DOHH2 (cell line): ENCODE measurements around the gene GH2.

ENCODE experiments used
- H3F3A ChIP-seq: fragments of 200-600 bp; sonication (generic), shearing (Covaris generic); 2 replicates; pipeline ENCODE4 v1.6.0; 2016; ENCODE audit warnings: antibody characterized with exemption, mild to moderate bottlenecking; ENCODE audit not compliant: control insufficient read depth, insufficient read depth
- H3K27ac ChIP-seq: fragments of 200-600 bp; sonication (generic); 2 replicates; pipeline ENCODE4 v1.5.1; 2014; ENCODE audit warnings: low read depth, mild to moderate bottlenecking, low read length, moderate library complexity
- H3K27me3 ChIP-seq: fragments of 200-600 bp; sonication (generic); 2 replicates; pipeline ENCODE4 v1.6.1; 2014; ENCODE audit warnings: mild to moderate bottlenecking, low read length, mixed read lengths; ENCODE audit not compliant: control insufficient read depth
- H3K36me3 ChIP-seq: fragments of 200-600 bp; sonication (generic); 2 replicates; pipeline ENCODE4 v1.6.1; 2014; ENCODE audit warnings: mild to moderate bottlenecking, low read length, moderate library complexity, mixed read lengths; ENCODE audit not compliant: control insufficient read depth
- H3K4me1 ChIP-seq: fragments of 200-600 bp; sonication (generic); 2 replicates; pipeline ENCODE4 v1.6.1; 2014; ENCODE audit warnings: mild to moderate bottlenecking, low read length, mixed read lengths; ENCODE audit not compliant: control insufficient read depth
- H3K4me2 ChIP-seq: fragments of 200-600 bp; sonication (generic); 2 replicates; pipeline ENCODE4 v1.6.0; 2014; ENCODE audit warnings: mild to moderate bottlenecking, low read length, moderate library complexity
- H3K4me3 ChIP-seq: fragments of 200-600 bp; sonication (generic); 2 replicates; pipeline ENCODE4 v1.5.1; 2014; ENCODE audit warnings: mild to moderate bottlenecking, low read length, mixed read lengths
- H3K79me2 ChIP-seq: fragments of 200-600 bp; sonication (generic); 2 replicates; pipeline ENCODE4 v1.6.1; 2014; ENCODE audit warnings: mild to moderate bottlenecking, low read length, mixed read lengths; ENCODE audit not compliant: control insufficient read depth
- H3K9me2 ChIP-seq: fragments of 200-600 bp; sonication (generic); replicated peaks from 2 replicates; pipeline ENCODE4 v1.6.1; 2014; ENCODE audit warnings: mild to moderate bottlenecking, low read length, mixed read lengths; ENCODE audit not compliant: control insufficient read depth
- H3K9me3 ChIP-seq: fragments of 200-600 bp; sonication (generic); 2 replicates; pipeline ENCODE4 v1.6.1; 2014; ENCODE audit warnings: antibody characterized with exemption, low read length, mixed read lengths; ENCODE audit not compliant: control insufficient read depth, insufficient read depth
- H4K20me1 ChIP-seq: fragments of 200-600 bp; sonication (generic); 2 replicates; pipeline ENCODE4 v1.6.0; 2014; ENCODE audit warnings: low read depth, mild to moderate bottlenecking, antibody characterized with exemption, low read length, moderate library complexity; ENCODE audit not compliant: control insufficient read depth, insufficient read depth
- CTCF ChIP-seq: fragments of 200-600 bp; sonication (generic); IDR thresholded peaks from one replicate; pipeline ENCODE4 v1.5.1; 2014; ENCODE audit warnings: antibody characterized with exemption, mild to moderate bottlenecking, low read depth, low read length; ENCODE audit not compliant: poor library complexity, severe bottlenecking
- EZH2phosphoT487 ChIP-seq: fragments of 200-600 bp; sonication (generic); IDR thresholded peaks from 2 replicates; pipeline ENCODE4 v1.6.1; 2017; ENCODE audit warnings: borderline replicate concordance, mild to moderate bottlenecking, antibody characterized with exemption, low read length, moderate library complexity, mixed read lengths

Gene GH2

DNA sequence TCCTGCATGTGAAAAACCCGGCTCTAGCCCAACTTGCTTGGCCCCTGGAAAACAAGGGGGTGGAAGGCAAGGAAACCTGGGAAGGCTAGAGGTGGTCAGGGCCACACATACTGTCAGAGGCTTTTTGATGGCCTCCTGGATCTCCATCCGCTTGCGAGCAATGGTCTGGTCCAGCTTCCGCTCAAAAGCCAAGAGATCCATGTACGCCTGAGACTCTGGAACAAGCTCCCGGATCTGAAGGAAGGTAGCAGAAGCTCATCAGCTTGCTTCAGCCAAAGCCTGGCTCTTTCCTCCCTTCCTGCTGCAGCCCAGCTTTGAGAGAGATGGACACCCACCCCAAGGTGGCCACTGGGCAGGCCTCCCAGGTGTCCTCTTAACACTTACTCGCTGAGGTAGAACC lies 44.9 kb downstream of the GH2 start:
- Histone ChIP-seq H3K4me3 (no peak overlapping the region), H3K27ac (no peak overlapping the region), H3K27me3 (no peaks in the 10 kb centered on the region), H3F3A (peaks cover 16% of the 10 kb centered on the region), H4K20me1 (no peaks in the 10 kb centered on the region; the same call in 1 of the 2 replicates), H3K9me3 (no peaks in the 10 kb centered on the region), H3K4me1 (peaks cover 43% of the 10 kb centered on the region), H3K79me2 (peaks cover 58% of the 10 kb centered on the region), H3K4me2 (no peak overlapping the region), H3K9me2 (no peaks in the 10 kb centered on the region), H3K36me3 (peaks cover 80% of the 10 kb centered on the region)
- TF ChIP-seq EZH2phosphoT487 (no peak), CTCF (no peak)

GRCh38 chr17:63835167-63835720 lies 46.5 kb downstream of the GH2 start:
- H3K4me3 ChIP-seq, result no peak overlapping the region
- H3K9me3 ChIP-seq, result no peaks in the 10 kb centered on the region
- peaks cover 82% of the 10 kb centered on the region for H3K36me3 ChIP-seq
- peak overlapping the region; percentile 6; the same call in 1 of the 2 replicates for H3K4me2 ChIP-seq
- H3K79me2 ChIP-seq, result peaks cover 47% of the 10 kb centered on the region
- peaks cover 31% of the 10 kb centered on the region for H3K4me1 ChIP-seq
- H3F3A ChIP-seq, result peaks cover 13% of the 10 kb centered on the region
- H3K27ac ChIP-seq, result peak overlapping the region; percentile 8; the same call in 1 of the 2 replicates
- no peak for TF ChIP-seq CTCF
- TF ChIP-seq EZH2phosphoT487, result no peak
- H4K20me1 ChIP-seq, result no peaks in the 10 kb centered on the region; the same call in 1 of the 2 replicates
- H3K9me2 ChIP-seq, result no peaks in the 10 kb centered on the region
- H3K27me3 ChIP-seq, result no peaks in the 10 kb centered on the region

DNA sequence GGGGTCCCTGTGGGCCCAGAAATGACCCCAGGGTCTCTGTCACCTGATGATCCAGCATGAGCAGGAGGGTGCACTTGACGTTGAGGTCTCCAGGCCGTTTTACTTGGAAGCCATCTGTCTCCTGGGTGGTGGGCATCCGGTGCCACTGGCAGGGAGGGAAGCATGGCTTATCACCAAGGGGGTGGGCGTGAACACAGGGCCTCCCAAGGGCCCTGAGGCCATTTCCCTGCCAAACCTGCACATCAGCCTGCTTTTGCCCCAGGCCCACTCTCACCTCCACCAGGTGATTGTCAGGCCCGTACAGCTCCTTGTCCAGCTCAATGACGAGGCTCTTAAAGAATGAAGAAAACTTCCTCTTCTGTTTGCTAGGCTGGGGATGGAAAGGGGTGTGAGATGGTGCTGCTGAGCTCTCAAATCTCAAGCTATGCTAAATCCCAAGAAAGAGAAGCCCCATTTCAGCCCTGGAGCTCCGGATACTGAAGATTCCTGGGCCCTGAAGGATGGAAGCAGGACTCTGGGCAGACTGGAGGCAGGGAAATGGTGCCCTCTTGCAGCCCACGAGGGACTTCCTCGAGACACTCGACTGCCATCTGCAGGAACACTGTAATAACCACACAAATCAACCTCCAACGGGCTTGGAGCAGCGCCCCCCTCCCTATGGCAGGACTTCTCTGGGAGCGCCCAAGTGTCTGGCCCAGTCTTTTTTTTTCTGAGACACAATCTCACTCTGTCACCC lies 47.1 kb downstream of the GH2 start:
- H3K4me3 ChIP-seq, result no peak overlapping the region
- no peaks in the 10 kb centered on the region for H3K9me3 ChIP-seq
- H3K27me3 ChIP-seq, result no peaks in the 10 kb centered on the region
- H3K4me2 ChIP-seq, result peak overlapping the region; percentile 6; the same call in 1 of the 2 replicates
- H3F3A ChIP-seq, result peaks cover 13% of the 10 kb centered on the region
- H4K20me1 ChIP-seq, result no peaks in the 10 kb centered on the region; the same call in 1 of the 2 replicates
- peaks cover 89% of the 10 kb centered on the region for H3K36me3 ChIP-seq
- H3K4me1 ChIP-seq, result peaks cover 26% of the 10 kb centered on the region
- no peaks in the 10 kb centered on the region for H3K9me2 ChIP-seq
- H3K79me2 ChIP-seq, result peaks cover 47% of the 10 kb centered on the region
- TF ChIP-seq EZH2phosphoT487 (no peak), CTCF (peak; percentile 98)
- H3K27ac ChIP-seq, result peak overlapping the region; percentile 29
